GM23248 (cell line): ENCODE results near the gene LMOD2. TPM values are rescaled to one million over a fixed set of nuclear protein-coding genes. Genes with fewer than 3 reads are reported as not detected.
A peak's percentile ranks its signal among the peaks of the same experiment; 100 is the strongest.

ENCODE experiments used
- DNase-seq: peaks from one replicate; pipeline ENCODE4 v3.0.0-alpha.2; 2015
- H2AFZ ChIP-seq: fragments of 200-600 bp; sonication (generic); 2 replicates; pipeline ENCODE4 v1.6.1; 2016; ENCODE audit warnings: antibody characterized with exemption
- H3F3A ChIP-seq: fragments of 200-600 bp; sonication (generic); 2 replicates; pipeline ENCODE4 v1.6.1; 2016; ENCODE audit warnings: mild to moderate bottlenecking, antibody characterized with exemption, mixed run types; ENCODE audit not compliant: insufficient read depth
- H3K27ac ChIP-seq: fragments of 200-600 bp; sonication (generic); 2 replicates; pipeline ENCODE4 v1.5.1; 2016; ENCODE audit warnings: mild to moderate bottlenecking
- H3K27me3 ChIP-seq: fragments of 200-600 bp; sonication (generic); replicated peaks from 2 replicates; pipeline ENCODE4 v1.6.1; 2016; ENCODE audit warnings: mild to moderate bottlenecking; ENCODE audit not compliant: insufficient read depth
- H3K36me3 ChIP-seq: fragments of 200-600 bp; sonication (generic); 2 replicates; pipeline ENCODE4 v1.6.1; 2016; ENCODE audit warnings: low read depth, mild to moderate bottlenecking
- H3K4me1 ChIP-seq: fragments of 200-600 bp; sonication (generic); 2 replicates; pipeline ENCODE4 v1.6.1; 2016; ENCODE audit warnings: mild to moderate bottlenecking; ENCODE audit not compliant: insufficient read depth
- H3K4me2 ChIP-seq: fragments of 200-600 bp; sonication (generic); one replicate; pipeline ENCODE4 v1.6.1; 2016; ENCODE audit warnings: mild to moderate bottlenecking; ENCODE audit not compliant: unreplicated experiment
- H3K4me3 ChIP-seq: fragments of 200-600 bp; sonication (generic); 2 replicates; pipeline ENCODE4 v1.5.1; 2016; ENCODE audit warnings: mild to moderate bottlenecking
- H3K79me2 ChIP-seq: fragments of 200-600 bp; sonication (generic); 2 replicates; pipeline ENCODE4 v1.6.1; 2016; ENCODE audit warnings: mild to moderate bottlenecking; ENCODE audit not compliant: insufficient read depth
- H3K9ac ChIP-seq: fragments of 200-600 bp; sonication (generic); 2 replicates; pipeline ENCODE4 v1.6.1; 2016; ENCODE audit warnings: mild to moderate bottlenecking
- H3K9me2 ChIP-seq: fragments of 200-600 bp; sonication (generic); 2 replicates; pipeline ENCODE4 v1.6.1; 2016; ENCODE audit warnings: mixed run types, mild to moderate bottlenecking, moderate library complexity; ENCODE audit not compliant: insufficient read depth
- H3K9me3 ChIP-seq: fragments of 200-600 bp; sonication (generic); one replicate; pipeline ENCODE4 v1.6.1; 2017; ENCODE audit warnings: low read depth
- H4K20me1 ChIP-seq: fragments of 200-600 bp; sonication (generic); 2 replicates; pipeline ENCODE4 v1.6.0; 2016; ENCODE audit not compliant: insufficient read depth
- EZH2 ChIP-seq: fragments of 200-600 bp; sonication (generic); IDR thresholded peaks from 2 replicates; pipeline ENCODE4 v1.6.1; 2018; ENCODE audit warnings: antibody characterized with exemption, mild to moderate bottlenecking; ENCODE audit not compliant: insufficient read depth, poor library complexity, severe bottlenecking
- EZH2phosphoT487 ChIP-seq: fragments of 200-600 bp; sonication (generic); IDR thresholded peaks from 2 replicates; pipeline ENCODE4 v1.6.1; 2018; ENCODE audit warnings: antibody characterized with exemption, moderate library complexity, mild to moderate bottlenecking, low read depth; ENCODE audit not compliant: insufficient read depth
- WGBS, 2 experiments: methylation state at CpG; one replicate each; pipeline ENCODE4 v1.1.6; 2015 to 2017; ENCODE audit warnings: low lambda C conversion rate in 2 of 2, low coverage in 1 of 2; ENCODE audit errors: missing lambda C conversion rate in 2 of 2; 5-methylcytosine and 5-hydroxymethylcytosine counted together
- in situ Hi-C: fragments of 300-500 bp; cut with MboI; formaldehyde crosslinking; loops from 2 replicates; pipeline ENCODE4 v1.15.0; 2020
- polyA plus RNA-seq: library from polyadenylated mRNA; unstranded; fragments of >200 nt; fragmentation: Nextera tagmentation; extraction: Ambion mirVana; gene quantifications from 2 replicates; pipeline ENCODE4 v1.2.1, GENCODE V29; 2016
- total RNA-seq: library from RNA; depleted of rRNA; stranded (reverse); fragments of >200 nt; shearing (Covaris generic); gene quantifications from 2 replicates; pipeline ENCODE4 v1.2.3, GENCODE V29; 2014

LMOD2 gene
- total and polyA plus RNA-seq, 2 experiments from 2014 or later, result not detected

GRCh38 chr7:123677061-123677715 lies 21.5 kb downstream of the LMOD2 start:
- no peak overlapping the region for H3K27ac ChIP-seq
- TF ChIP-seq EZH2phosphoT487 (no peak), EZH2 (no peak)
- peaks cover 32% of the 10 kb centered on the region for H3F3A ChIP-seq
- no peak for DNase-seq
- in situ Hi-C loops, result no loop called here
- H3K27me3 ChIP-seq, result no peaks in the 10 kb centered on the region
- H3K36me3 ChIP-seq, result peaks cover 10% of the 10 kb centered on the region; the same call in 1 of the 2 replicates
- no peak overlapping the region for H3K9ac ChIP-seq
- no peak overlapping the region for H3K4me3 ChIP-seq
- H3K9me3 ChIP-seq, result no peaks in the 10 kb centered on the region
- peaks cover 28% of the 10 kb centered on the region for H3K4me1 ChIP-seq
- no peaks in the 10 kb centered on the region for H4K20me1 ChIP-seq
- H3K4me2 ChIP-seq, result no peak overlapping the region
- no peak overlapping the region for H2AFZ ChIP-seq
- WGBS, 2 experiments, result 99 to 100% methylated on average over 2 of the region's 2 CpGs
- no peaks in the 10 kb centered on the region for H3K9me2 ChIP-seq
- no peaks in the 10 kb centered on the region for H3K79me2 ChIP-seq

GRCh38 chr7:123679614-123680013 lies 23.9 kb downstream of the LMOD2 start:
- H3K9me2 ChIP-seq, result no peaks in the 10 kb centered on the region
- no peak overlapping the region for H3K27ac ChIP-seq
- H3K4me3 ChIP-seq, result no peak overlapping the region
- H3K9me3 ChIP-seq, result no peaks in the 10 kb centered on the region
- no peaks in the 10 kb centered on the region for H4K20me1 ChIP-seq
- peaks cover 38% of the 10 kb centered on the region for H3F3A ChIP-seq
- no peaks in the 10 kb centered on the region for H3K79me2 ChIP-seq
- H3K27me3 ChIP-seq, result no peaks in the 10 kb centered on the region
- in situ Hi-C loops, result no loop called here
- DNase-seq, result no peak
- peaks cover 22% of the 10 kb centered on the region for H3K4me1 ChIP-seq
- 93 to 98% methylated on average over 3 of the region's 3 CpGs for WGBS, 2 experiments
- TF ChIP-seq EZH2 (no peak), EZH2phosphoT487 (no peak)
- no peak overlapping the region for H2AFZ ChIP-seq
- H3K4me2 ChIP-seq, result no peak overlapping the region
- peaks cover 13% of the 10 kb centered on the region; the same call in 1 of the 2 replicates for H3K36me3 ChIP-seq
- no peak overlapping the region for H3K9ac ChIP-seq

DNA sequence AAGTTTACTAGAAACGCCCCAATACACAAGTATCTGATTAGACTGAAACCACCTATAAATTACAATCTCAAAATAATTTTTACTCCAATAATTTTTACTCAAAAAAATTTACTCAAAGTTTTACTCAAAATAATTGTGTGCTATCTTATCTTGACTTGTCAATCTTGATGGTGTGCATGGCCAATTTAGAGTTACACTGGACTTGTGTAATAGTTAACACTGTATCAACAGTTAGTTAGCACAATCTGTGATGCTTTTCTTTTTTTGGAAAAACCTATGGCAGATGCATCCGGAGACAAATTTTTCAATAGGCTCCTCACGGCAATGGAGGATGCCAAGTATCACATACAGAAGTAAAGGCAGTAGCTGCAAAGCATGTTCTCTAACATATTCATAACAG lies 24.9 kb downstream of the LMOD2 start:
- Histone ChIP-seq H3K9me2 (no peaks in the 10 kb centered on the region), H3K36me3 (peaks cover 13% of the 10 kb centered on the region; the same call in 1 of the 2 replicates), H4K20me1 (no peaks in the 10 kb centered on the region), H3F3A (peaks cover 29% of the 10 kb centered on the region), H3K9me3 (no peaks in the 10 kb centered on the region), H3K4me2 (no peak overlapping the region), H3K9ac (no peak overlapping the region), H3K4me3 (no peak overlapping the region), H3K4me1 (peaks cover 12% of the 10 kb centered on the region), H3K27me3 (no peaks in the 10 kb centered on the region), H2AFZ (no peak overlapping the region), H3K27ac (no peak overlapping the region), H3K79me2 (no peaks in the 10 kb centered on the region)
- 84 to 95% methylated on average over 3 of the region's 3 CpGs for WGBS, 2 experiments
- TF ChIP-seq EZH2 (no peak), EZH2phosphoT487 (no peak)
- in situ Hi-C loops, result no loop called here
- no peak for DNase-seq

GRCh38 chr7:123681561-123681960 lies 25.9 kb downstream of the LMOD2 start:
- H3K9ac ChIP-seq, result no peak overlapping the region
- no peak overlapping the region for H3K27ac ChIP-seq

GRCh38 chr7:123682690-123683089 lies 27.0 kb downstream of the LMOD2 start:
- peaks cover 20% of the 10 kb centered on the region; the same call in 1 of the 2 replicates for H3F3A ChIP-seq
- peak; percentile 73 for DNase-seq
- H3K4me2 ChIP-seq, result no peak overlapping the region
- H3K27me3 ChIP-seq, result no peaks in the 10 kb centered on the region
- H4K20me1 ChIP-seq, result no peaks in the 10 kb centered on the region
- no peaks in the 10 kb centered on the region for H3K9me2 ChIP-seq
- H2AFZ ChIP-seq, result no peak overlapping the region
- peaks cover 18% of the 10 kb centered on the region for H3K36me3 ChIP-seq
- peaks cover 5% of the 10 kb centered on the region for H3K4me1 ChIP-seq
- 94 to 96% methylated on average over 1 of the region's 1 CpG for WGBS, 2 experiments
- H3K79me2 ChIP-seq, result no peaks in the 10 kb centered on the region
- TF ChIP-seq EZH2phosphoT487 (no peak), EZH2 (no peak)
- in situ Hi-C loops, result no loop called here
- H3K4me3 ChIP-seq, result no peak overlapping the region
- no peak overlapping the region for H3K9ac ChIP-seq
- H3K9me3 ChIP-seq, result no peaks in the 10 kb centered on the region
- no peak overlapping the region for H3K27ac ChIP-seq

More at GRCh38 chr7:123681561-123681960, 25.9 kb downstream of the LMOD2 start:
- H3K4me3 ChIP-seq, result no peak overlapping the region
- H3K4me1 ChIP-seq, result peaks cover 5% of the 10 kb centered on the region
- WGBS, 2 experiments, result 56 to 60% methylated on average over 2 of the region's 2 CpGs
- H3K36me3 ChIP-seq, result peaks cover 13% of the 10 kb centered on the region; the same call in 1 of the 2 replicates
- no peaks in the 10 kb centered on the region for H3K9me2 ChIP-seq
- no peak for DNase-seq
- no peaks in the 10 kb centered on the region for H4K20me1 ChIP-seq
- H3K4me2 ChIP-seq, result no peak overlapping the region
- TF ChIP-seq EZH2phosphoT487 (no peak), EZH2 (no peak)
- H3K9me3 ChIP-seq, result no peaks in the 10 kb centered on the region
- H3K79me2 ChIP-seq, result no peaks in the 10 kb centered on the region
- H3F3A ChIP-seq, result peaks cover 23% of the 10 kb centered on the region; the same call in 1 of the 2 replicates
- in situ Hi-C loops, result no loop called here
- H3K27me3 ChIP-seq, result no peaks in the 10 kb centered on the region
- no peak overlapping the region for H2AFZ ChIP-seq
